ENCODE results near the gene RNF215. TPM values are rescaled to one million over a fixed set of nuclear protein-coding genes. Genes with fewer than 3 reads are reported as not detected.

The RNF215 gene
- total RNA-seq, 1 experiment from 2014 or later, result 24.0 TPM

DNA sequence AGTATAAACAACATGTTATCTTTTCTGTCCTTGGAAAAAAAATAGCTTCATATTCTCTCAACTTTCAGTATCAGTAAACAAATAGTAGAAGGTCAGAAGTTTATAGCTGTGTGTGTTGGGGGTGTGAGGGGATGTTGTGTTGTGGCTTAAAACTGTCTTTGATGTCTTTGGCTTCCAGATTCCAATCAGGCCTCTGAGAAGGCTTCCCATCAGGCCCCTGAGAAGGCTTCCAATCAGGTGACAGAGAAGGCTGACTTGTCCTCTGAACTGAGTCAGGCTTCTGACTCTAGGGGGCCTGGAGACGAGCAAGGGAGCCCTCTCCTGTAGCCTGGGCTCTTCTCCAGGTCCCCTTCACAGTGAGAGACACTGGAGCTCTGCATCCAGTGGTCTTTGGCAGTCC is 47.6 kb upstream of the RNF215 start:
- Histone ChIP-seq H4K20me1 (ENCODE audit: insufficient read depth) (no peaks in the 10 kb centered on the region), H3K36me3 (ENCODE audit: low read depth) (no peaks in the 10 kb centered on the region), H3K9me3 (ENCODE audit: insufficient read depth, low read depth) (no peaks in the 10 kb centered on the region), H3K4me1 (replicated peaks; ENCODE audit: insufficient read depth) (peaks cover 19% of the 10 kb centered on the region), H3K4me2 (no peak overlapping the region), H3F3A (ENCODE audit: insufficient read depth, low read depth) (peaks cover 15% of the 10 kb centered on the region), H3K4me3 (no peak overlapping the region), H3K9me2 (ENCODE audit: insufficient read depth) (no peaks in the 10 kb centered on the region), H3K79me2 (ENCODE audit: low read depth) (no peaks in the 10 kb centered on the region), H3K27ac (no peak overlapping the region), H3K27me3 (ENCODE audit: insufficient read depth, low read depth) (no peaks in the 10 kb centered on the region), H2AFZ (no peak overlapping the region)
- ChIA-PET CTCF (no interaction called here), POLR2A (ENCODE audit: unreplicated experiment) (no interaction called here)
- intact Hi-C loops (cut with micrococcal nuclease; ENCODE audit: unreplicated experiment), result no loop called here
- BruUV-seq (replicated peaks), result no TSS peak
- no peak for DNase-seq
- no peak for TF ChIP-seq EZH2 (IDR thresholded peaks at IDR 0.05; ENCODE audit: low read depth)
- TF ChIP-seq, protein P1, sequence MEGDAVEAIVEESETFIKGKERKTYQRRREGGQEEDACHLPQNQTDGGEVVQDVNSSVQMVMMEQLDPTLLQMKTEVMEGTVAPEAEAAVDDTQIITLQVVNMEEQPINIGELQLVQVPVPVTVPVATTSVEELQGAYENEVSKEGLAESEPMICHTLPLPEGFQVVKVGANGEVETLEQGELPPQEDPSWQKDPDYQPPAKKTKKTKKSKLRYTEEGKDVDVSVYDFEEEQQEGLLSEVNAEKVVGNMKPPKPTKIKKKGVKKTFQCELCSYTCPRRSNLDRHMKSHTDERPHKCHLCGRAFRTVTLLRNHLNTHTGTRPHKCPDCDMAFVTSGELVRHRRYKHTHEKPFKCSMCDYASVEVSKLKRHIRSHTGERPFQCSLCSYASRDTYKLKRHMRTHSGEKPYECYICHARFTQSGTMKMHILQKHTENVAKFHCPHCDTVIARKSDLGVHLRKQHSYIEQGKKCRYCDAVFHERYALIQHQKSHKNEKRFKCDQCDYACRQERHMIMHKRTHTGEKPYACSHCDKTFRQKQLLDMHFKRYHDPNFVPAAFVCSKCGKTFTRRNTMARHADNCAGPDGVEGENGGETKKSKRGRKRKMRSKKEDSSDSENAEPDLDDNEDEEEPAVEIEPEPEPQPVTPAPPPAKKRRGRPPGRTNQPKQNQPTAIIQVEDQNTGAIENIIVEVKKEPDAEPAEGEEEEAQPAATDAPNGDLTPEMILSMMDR (conservative IDR thresholded peaks at IDR 0.05), result no peak

DNA sequence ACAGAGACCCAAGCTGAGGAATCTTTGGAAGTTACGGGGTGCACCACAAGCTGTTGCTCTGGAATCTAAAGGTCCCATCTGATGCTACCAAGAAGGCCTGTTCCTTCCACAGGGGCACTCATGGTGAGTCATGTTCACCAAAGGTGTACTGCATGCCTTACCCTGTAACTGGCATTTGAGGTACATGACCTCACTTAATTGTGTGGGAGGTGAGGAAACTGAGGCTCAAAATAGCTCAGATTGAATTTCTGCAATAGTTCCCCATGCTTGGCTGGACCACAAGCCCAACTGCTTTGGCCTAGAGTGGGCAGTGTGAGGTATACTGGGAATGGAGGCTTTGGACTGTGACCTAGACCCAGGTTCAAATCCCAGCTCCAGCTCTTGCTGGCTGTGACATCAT is 46.6 kb upstream of the RNF215 start:
- DNase-seq, result no peak
- Histone ChIP-seq H3K4me1 (replicated peaks; ENCODE audit: insufficient read depth) (peaks cover 8% of the 10 kb centered on the region), H3F3A (ENCODE audit: insufficient read depth, low read depth) (peaks cover 15% of the 10 kb centered on the region), H3K27ac (no peak overlapping the region), H2AFZ (no peak overlapping the region), H3K4me2 (no peak overlapping the region), H3K36me3 (ENCODE audit: low read depth) (no peaks in the 10 kb centered on the region), H3K4me3 (no peak overlapping the region), H4K20me1 (ENCODE audit: insufficient read depth) (no peaks in the 10 kb centered on the region), H3K9me2 (ENCODE audit: insufficient read depth) (no peaks in the 10 kb centered on the region), H3K79me2 (ENCODE audit: low read depth) (no peaks in the 10 kb centered on the region), H3K9me3 (ENCODE audit: insufficient read depth, low read depth) (no peaks in the 10 kb centered on the region), H3K27me3 (ENCODE audit: insufficient read depth, low read depth) (no peaks in the 10 kb centered on the region)
- intact Hi-C loops (cut with micrococcal nuclease; ENCODE audit: unreplicated experiment), result no loop called here
- ChIA-PET CTCF (no interaction called here), POLR2A (ENCODE audit: unreplicated experiment) (no interaction called here)
- TF ChIP-seq EZH2 (IDR thresholded peaks at IDR 0.05; ENCODE audit: low read depth), result no peak
- TF ChIP-seq, protein P1 (conservative IDR thresholded peaks at IDR 0.05), result no peak
- no TSS peak for BruUV-seq (replicated peaks)

DNA sequence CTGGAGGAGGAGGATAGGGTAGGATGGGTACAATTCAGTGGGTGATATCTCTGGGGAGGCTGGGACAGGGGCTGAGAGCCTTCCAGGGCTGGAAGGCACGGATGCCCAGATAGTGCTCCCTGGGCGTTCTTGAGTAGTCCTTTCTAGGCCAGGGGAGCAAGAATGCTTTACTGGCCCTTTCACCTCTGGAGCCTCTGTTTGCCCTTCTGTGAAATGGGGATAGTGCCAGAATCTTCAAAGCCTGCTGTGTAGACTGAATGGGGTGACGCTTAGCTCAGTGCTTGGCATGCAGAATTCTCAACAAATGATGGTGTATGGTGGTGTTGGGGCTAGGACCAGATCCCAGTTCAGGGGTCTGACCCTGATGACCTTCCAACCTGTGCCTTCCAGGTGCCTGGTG is 46.0 kb upstream of the RNF215 start:
- Histone ChIP-seq H3K4me3 (no peak overlapping the region), H3F3A (ENCODE audit: insufficient read depth, low read depth) (peaks cover 12% of the 10 kb centered on the region), H4K20me1 (ENCODE audit: insufficient read depth) (no peaks in the 10 kb centered on the region), H3K36me3 (ENCODE audit: low read depth) (no peaks in the 10 kb centered on the region), H3K27me3 (ENCODE audit: insufficient read depth, low read depth) (no peaks in the 10 kb centered on the region), H3K9me3 (ENCODE audit: insufficient read depth, low read depth) (no peaks in the 10 kb centered on the region), H3K79me2 (ENCODE audit: low read depth) (no peaks in the 10 kb centered on the region), H3K9me2 (ENCODE audit: insufficient read depth) (no peaks in the 10 kb centered on the region), H3K4me1 (replicated peaks; ENCODE audit: insufficient read depth) (peaks cover 3% of the 10 kb centered on the region), H3K27ac (no peak overlapping the region), H3K4me2 (no peak overlapping the region), H2AFZ (no peak overlapping the region)
- POLR2A ChIA-PET (ENCODE audit: unreplicated experiment), result no interaction called here
- no peak for DNase-seq
- TF ChIP-seq, protein P1 (conservative IDR thresholded peaks at IDR 0.05), result no peak
- no peak for TF ChIP-seq EZH2 (IDR thresholded peaks at IDR 0.05; ENCODE audit: low read depth)
- no TSS peak for BruUV-seq (replicated peaks)
- CTCF ChIA-PET, result interaction anchor here (0.6 kb wide), 1 partner anchor 16 kb away, joined by 4 read pairs; no protein-coding TSS in a partner anchor
- intact Hi-C loops (cut with micrococcal nuclease; ENCODE audit: unreplicated experiment), result no loop called here
